H9 (cell line): ENCODE results near the gene TPPP3. TPM values are rescaled to one million over a fixed set of nuclear protein-coding genes. Genes with fewer than 3 reads are reported as not detected.

ENCODE experiments used
- DNase-seq: peaks from one replicate; pipeline ENCODE4 v3.0.0-alpha.2; 2017
- H2AFZ ChIP-seq: one replicate; pipeline ENCODE4 v1.6.1; 2013; ENCODE audit warnings: mild to moderate bottlenecking, low read length, control low read depth, moderate library complexity
- H2AK5ac ChIP-seq: 2 replicates; pipeline ENCODE4 v1.6.1; 2013; ENCODE audit warnings: low read length, control low read depth, mixed read lengths; ENCODE audit not compliant: insufficient read length
- H2BK120ac ChIP-seq: one replicate; pipeline ENCODE4 v1.6.1; 2013; ENCODE audit warnings: low read depth, mild to moderate bottlenecking, low read length, control low read depth, inconsistent platforms; ENCODE audit not compliant: poor library complexity, severe bottlenecking
- H2BK12ac ChIP-seq: 2 replicates; pipeline ENCODE4 v1.6.1; 2013; ENCODE audit warnings: low read length, control low read depth, mixed read lengths, low read depth; ENCODE audit not compliant: insufficient read length
- H2BK15ac ChIP-seq: 2 replicates; pipeline ENCODE4 v1.6.1; 2013; ENCODE audit warnings: low read depth, low read length, control low read depth
- H2BK20ac ChIP-seq: one replicate; pipeline ENCODE4 v1.6.1; 2013; ENCODE audit warnings: low read depth, mild to moderate bottlenecking, low read length, control low read depth, inconsistent platforms; ENCODE audit not compliant: poor library complexity, severe bottlenecking
- H2BK5ac ChIP-seq: 2 replicates; pipeline ENCODE4 v1.6.1; 2013; ENCODE audit warnings: low read length, control low read depth, mixed read lengths; ENCODE audit not compliant: insufficient read length
- H3K14ac ChIP-seq: 2 replicates; pipeline ENCODE4 v1.6.1; 2013; ENCODE audit warnings: low read length, control low read depth; ENCODE audit not compliant: insufficient read depth
- H3K18ac ChIP-seq: 2 replicates; pipeline ENCODE4 v1.6.1; 2013; ENCODE audit warnings: low read depth, mild to moderate bottlenecking, mixed read lengths, low read length, control low read depth; ENCODE audit not compliant: insufficient read length
- H3K23ac ChIP-seq: 2 replicates; pipeline ENCODE4 v1.6.1; 2013; ENCODE audit warnings: low read length, control low read depth, mixed read lengths, low read depth; ENCODE audit not compliant: insufficient read length
- H3K23me2 ChIP-seq: 2 replicates; pipeline ENCODE4 v1.6.1; 2013; ENCODE audit warnings: low read depth, mild to moderate bottlenecking, mixed read lengths, low read length, control low read depth; ENCODE audit not compliant: insufficient read length, poor library complexity, severe bottlenecking
- H3K27ac ChIP-seq: 2 replicates; pipeline ENCODE4 v1.5.1; 2013; ENCODE audit warnings: low read length, control low read depth, mixed read lengths, low read depth; ENCODE audit not compliant: insufficient read length
- H3K27me3 ChIP-seq: 2 replicates; pipeline ENCODE4 v1.6.1; 2013; ENCODE audit warnings: low read length, control low read depth, inconsistent platforms; ENCODE audit not compliant: insufficient read depth
- H3K4ac ChIP-seq: 2 replicates; pipeline ENCODE4 v1.6.1; 2013; ENCODE audit warnings: low read depth, mild to moderate bottlenecking, control low read depth, inconsistent platforms, low read length, moderate library complexity
- H3K4me1 ChIP-seq: 2 replicates; pipeline ENCODE4 v1.6.1; 2013; ENCODE audit warnings: low read length, control low read depth, inconsistent platforms; ENCODE audit not compliant: insufficient read depth
- H3K4me2 ChIP-seq: 2 replicates; pipeline ENCODE4 v1.6.1; 2013; ENCODE audit warnings: low read length, control low read depth, mixed read lengths; ENCODE audit not compliant: insufficient read length, insufficient read depth
- H3K56ac ChIP-seq: 2 replicates; pipeline ENCODE4 v1.6.1; 2013; ENCODE audit warnings: low read depth, mild to moderate bottlenecking, mixed read lengths, low read length, control low read depth; ENCODE audit not compliant: insufficient read length
- H3K79me1 ChIP-seq: 2 replicates; pipeline ENCODE4 v1.6.1; 2013; ENCODE audit warnings: low read depth, mild to moderate bottlenecking, moderate library complexity, low read length, control low read depth, inconsistent platforms; ENCODE audit not compliant: insufficient read depth, poor library complexity, severe bottlenecking
- H3K79me2 ChIP-seq: 2 replicates; pipeline ENCODE4 v1.6.1; 2013; ENCODE audit warnings: low read length, control low read depth, inconsistent platforms; ENCODE audit not compliant: insufficient read depth
- H3K9ac ChIP-seq: 2 replicates; pipeline ENCODE4 v1.6.1; 2013; ENCODE audit warnings: low read length, control low read depth, mixed read lengths; ENCODE audit not compliant: insufficient read length; ENCODE audit errors: extremely low read depth
- H3K9me3 ChIP-seq: one replicate; pipeline ENCODE4 v1.6.1; 2013; ENCODE audit warnings: low read depth, low read length, inconsistent platforms; ENCODE audit not compliant: control insufficient read depth
- H3T11ph ChIP-seq: one replicate; pipeline ENCODE4 v1.6.1; 2013; ENCODE audit warnings: mild to moderate bottlenecking, low read length, control low read depth, inconsistent platforms
- H4K20me1 ChIP-seq: one replicate; pipeline ENCODE4 v1.6.1; 2013; ENCODE audit not compliant: control insufficient read depth, insufficient read length, insufficient read depth
- H4K5ac ChIP-seq: 2 replicates; pipeline ENCODE4 v1.6.1; 2013; ENCODE audit warnings: low read depth, mild to moderate bottlenecking, mixed read lengths, low read length, control low read depth; ENCODE audit not compliant: insufficient read length
- H4K8ac ChIP-seq: replicated peaks from 2 replicates; pipeline ENCODE4 v1.6.1; 2013; ENCODE audit warnings: low read length, control low read depth, mixed read lengths, low read depth; ENCODE audit not compliant: insufficient read length
- H4K91ac ChIP-seq: 2 replicates; pipeline ENCODE4 v1.6.1; 2013; ENCODE audit warnings: low read depth, mild to moderate bottlenecking, moderate library complexity, mixed read lengths, low read length, control low read depth; ENCODE audit not compliant: insufficient read length
- H3K27ac Mint-ChIP-seq, 3 experiments: 2 replicates in 2 of 3; 3 replicates in 1 of 3; pipeline ENCODE4 v1.8.0; 2020 to 2021; ENCODE audit warnings: mixed read lengths in 3 of 3, mild to moderate bottlenecking in 1 of 3, moderate library complexity in 1 of 3
- H3K27me3 Mint-ChIP-seq: 2 replicates; pipeline ENCODE4 v1.8.0; 2021; ENCODE audit warnings: low read depth, mild to moderate bottlenecking, moderate library complexity, mixed read lengths
- H3K36me3 Mint-ChIP-seq, 3 experiments: 2 replicates in 2 of 3; 3 replicates in 1 of 3; pipeline ENCODE4 v1.8.0; 2020 to 2021; ENCODE audit warnings: low read depth in 3 of 3, mixed read lengths in 3 of 3; ENCODE audit not compliant: insufficient read depth in 1 of 3
- H3K4me1 Mint-ChIP-seq, 2 experiments: 2 replicates each; pipeline ENCODE4 v1.8.0; 2020; ENCODE audit warnings: mixed read lengths in 2 of 2
- H3K4me3 Mint-ChIP-seq, 2 experiments: 2 replicates in 1 of 2; 3 replicates in 1 of 2; pipeline ENCODE4 v1.8.0; 2020 to 2021; ENCODE audit warnings: mild to moderate bottlenecking in 2 of 2, mixed read lengths in 2 of 2, moderate library complexity in 1 of 2
- H3K9me3 Mint-ChIP-seq, 2 experiments: 2 replicates in 1 of 2; 3 replicates in 1 of 2; pipeline ENCODE4 v1.8.0; 2020; ENCODE audit warnings: mild to moderate bottlenecking in 2 of 2, mixed read lengths in 2 of 2, moderate library complexity in 1 of 2
- WGBS: extraction: QIAGEN DNeasy Blood & Tissue Kit; methylation state at CpG from one replicate; pipeline ENCODE4 v1.1.7; 2013; ENCODE audit warnings: missing lambda C conversion rate, low lambda C conversion rate, mixed read lengths; ENCODE audit not compliant: insufficient read length; ENCODE audit errors: extremely low coverage; 5-methylcytosine and 5-hydroxymethylcytosine counted together
- total RNA-seq: library from RNA; stranded (reverse); gene quantifications from 2 replicates; pipeline ENCODE4 v1.2.1, GENCODE V29; 2021
- TF ChIP-seq, protein P1 (sequence below): fragments of 200-600 bp; sonication (generic); conservative IDR thresholded peaks from 3 replicates; pipeline ENCODE4 v1.8.0; 2021; ENCODE audit warnings: antibody characterized with exemption, mild to moderate bottlenecking

Gene TPPP3
- total RNA-seq, 1 experiment from 2014 or later, result 0.79 TPM

DNA sequence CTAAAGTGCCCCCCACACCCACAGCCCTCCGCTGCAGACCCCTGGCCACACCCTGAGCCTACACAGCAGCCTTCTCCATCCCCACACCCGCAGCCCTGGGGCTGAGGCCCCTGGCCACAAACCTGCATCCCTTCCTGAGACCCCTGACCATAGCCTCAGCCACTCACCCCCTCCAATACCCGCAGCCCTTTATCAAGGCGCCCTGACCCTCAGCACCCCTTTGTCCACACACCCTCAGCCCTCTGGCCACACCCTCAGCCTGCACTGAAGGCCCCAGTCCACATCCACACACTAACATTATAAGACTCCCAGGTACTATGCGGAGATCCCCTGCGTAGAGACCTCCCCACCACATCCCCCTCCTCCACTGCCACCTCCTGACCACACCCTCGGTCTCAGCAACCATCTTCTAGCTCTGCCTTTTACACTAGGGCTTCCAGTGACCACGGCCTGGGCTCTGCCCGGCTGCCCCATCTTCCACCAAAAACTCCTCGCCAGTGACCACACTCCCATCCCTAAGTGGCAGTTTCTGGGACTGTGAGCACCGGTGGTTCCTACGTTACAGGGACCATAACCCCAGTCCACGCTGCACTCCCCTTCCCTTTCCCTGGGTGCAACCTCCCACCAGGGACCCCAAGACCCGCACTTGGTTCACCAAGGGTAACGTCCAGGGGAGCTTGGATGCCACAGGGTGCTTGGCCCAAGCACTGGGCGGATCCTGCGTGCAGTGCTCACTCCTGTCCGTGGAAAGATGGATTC, 818 bp downstream of the TPPP3 start:
- Mint-ChIP-seq H3K27ac (no peak overlapping the region; a peak in 1 of 7 replicates), H3K27me3 (peaks cover 78% of the 10 kb centered on the region), H3K4me1 (peaks cover 20 to 41% of the 10 kb centered on the region in 2 experiments), H3K9me3 (no peaks in the 10 kb centered on the region), H3K36me3 (no peaks in the 10 kb centered on the region), H3K4me3 (peak overlapping the region in 1 of 2 experiments; percentile 46; a peak in 2 of 5 replicates)
- Histone ChIP-seq H2BK12ac (no peak overlapping the region), H2AFZ (no peak overlapping the region), H2BK20ac (no peak overlapping the region), H3K56ac (no peak overlapping the region), H4K91ac (no peak overlapping the region), H3K4me2 (peak overlapping the region; percentile 12), H2BK15ac (no peak overlapping the region), H3K9ac (no peak overlapping the region), H3K4me1 (no peaks in the 10 kb centered on the region), H4K20me1 (no peaks in the 10 kb centered on the region), H2BK120ac (no peak overlapping the region), H3K79me2 (no peaks in the 10 kb centered on the region), H4K5ac (no peak overlapping the region), H3K27me3 (peaks cover 25% of the 10 kb centered on the region; the same call in 1 of the 2 replicates), H3K9me3 (no peaks in the 10 kb centered on the region), H3K18ac (peak overlapping the region; percentile 63), H2AK5ac (no peak overlapping the region), H3K4ac (no peak overlapping the region), H3K14ac (peak overlapping the region; percentile 1; the same call in 1 of the 2 replicates), H3T11ph (no peak overlapping the region), H4K8ac (no peak overlapping the region), H3K79me1 (no peaks in the 10 kb centered on the region), H2BK5ac (no peak overlapping the region), H3K23me2 (peaks cover 3% of the 10 kb centered on the region), H3K23ac (no peak overlapping the region), H3K27ac (no peak overlapping the region)
- TF ChIP-seq, protein P1, sequence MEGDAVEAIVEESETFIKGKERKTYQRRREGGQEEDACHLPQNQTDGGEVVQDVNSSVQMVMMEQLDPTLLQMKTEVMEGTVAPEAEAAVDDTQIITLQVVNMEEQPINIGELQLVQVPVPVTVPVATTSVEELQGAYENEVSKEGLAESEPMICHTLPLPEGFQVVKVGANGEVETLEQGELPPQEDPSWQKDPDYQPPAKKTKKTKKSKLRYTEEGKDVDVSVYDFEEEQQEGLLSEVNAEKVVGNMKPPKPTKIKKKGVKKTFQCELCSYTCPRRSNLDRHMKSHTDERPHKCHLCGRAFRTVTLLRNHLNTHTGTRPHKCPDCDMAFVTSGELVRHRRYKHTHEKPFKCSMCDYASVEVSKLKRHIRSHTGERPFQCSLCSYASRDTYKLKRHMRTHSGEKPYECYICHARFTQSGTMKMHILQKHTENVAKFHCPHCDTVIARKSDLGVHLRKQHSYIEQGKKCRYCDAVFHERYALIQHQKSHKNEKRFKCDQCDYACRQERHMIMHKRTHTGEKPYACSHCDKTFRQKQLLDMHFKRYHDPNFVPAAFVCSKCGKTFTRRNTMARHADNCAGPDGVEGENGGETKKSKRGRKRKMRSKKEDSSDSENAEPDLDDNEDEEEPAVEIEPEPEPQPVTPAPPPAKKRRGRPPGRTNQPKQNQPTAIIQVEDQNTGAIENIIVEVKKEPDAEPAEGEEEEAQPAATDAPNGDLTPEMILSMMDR, result no peak
- DNase-seq, result no peak
- no CpG with 5 or more reads among the region's 18 CpGs for WGBS
